SKM-1 (cell line): Measurements from ENCODE around the gene VOPP1.
"Not testable (repeated sequence)": the region's sequence is repeated elsewhere in the genome, so short reads cannot be mapped to it uniquely, and the experiment has no call there.

Experiments
- DNase-seq: peaks from one replicate; lab custom pipeline; 2025; ENCODE audit not compliant: unreplicated experiment; lab: John Stamatoyannopoulos, UW

Gene VOPP1

DNA sequence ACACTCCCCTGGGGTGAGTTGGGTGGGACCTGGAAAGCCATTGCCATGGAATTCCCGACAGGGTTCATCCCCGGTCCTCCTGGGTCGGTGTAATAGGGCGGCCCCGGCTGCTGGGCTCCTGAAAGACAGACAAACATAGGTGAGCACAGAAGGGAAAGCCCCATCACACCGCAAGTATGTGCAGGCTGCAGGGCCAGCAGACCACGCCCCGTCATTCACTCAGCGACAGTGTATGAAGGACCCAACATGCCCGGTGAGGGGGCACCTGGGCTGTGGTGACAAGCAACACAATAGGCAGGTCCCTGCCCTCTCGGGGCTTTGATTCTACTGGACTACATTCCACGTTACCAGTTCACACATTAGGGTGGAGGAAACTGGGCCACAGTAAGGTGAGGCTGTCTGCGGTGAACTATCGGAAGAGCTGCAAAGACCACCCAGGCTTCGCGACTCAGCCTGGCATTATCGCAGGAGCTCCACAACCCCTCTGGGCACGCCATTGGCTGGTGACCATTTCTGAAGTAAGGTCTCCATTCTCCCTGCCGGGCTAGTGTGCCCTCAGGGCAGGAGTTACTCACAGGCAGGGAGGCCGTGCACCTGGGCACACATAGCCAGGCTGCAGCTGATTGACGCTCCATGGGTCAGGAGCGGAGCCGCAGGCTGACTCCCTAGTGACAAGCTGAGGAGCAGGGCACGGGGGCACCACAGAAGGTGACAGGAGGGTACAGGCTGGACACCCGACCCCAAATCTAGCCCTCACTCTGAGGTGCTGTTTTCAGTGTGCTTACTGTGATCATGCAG, 99.2 kb downstream of the VOPP1 start:
- DNase-seq: no peak

DNA sequence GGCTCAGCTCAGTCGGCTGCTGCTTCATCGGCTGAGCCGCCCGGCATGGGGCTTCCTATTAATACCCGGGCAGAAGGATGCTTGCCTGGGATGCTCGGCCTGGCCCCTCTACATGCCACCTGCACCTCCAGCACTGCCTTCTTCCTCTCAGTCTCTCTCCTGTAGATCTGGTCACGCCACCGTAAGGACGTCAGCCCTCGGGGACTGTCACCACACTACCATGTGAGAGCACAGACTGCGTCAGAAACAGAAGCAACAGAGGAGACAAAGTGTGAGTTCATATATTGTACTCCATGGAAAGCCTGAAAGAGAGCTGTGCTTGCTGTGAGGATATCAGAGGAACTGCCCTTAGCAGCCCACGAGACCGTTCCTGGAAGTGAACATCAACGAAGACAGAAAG, 99.9 kb downstream of the VOPP1 start:
- not testable (repeated sequence) for DNase-seq

GRCh38 chr7:55471594-55471993, 100.7 kb downstream of the VOPP1 start:
- not testable (repeated sequence) for DNase-seq

- DNase-seq: no peak
Measured at GRCh38 chr7:55470261-55470660, 102.0 kb downstream of the VOPP1 start.

GRCh38 chr7:55469721-55470120, 102.6 kb downstream of the VOPP1 start:
- no peak for DNase-seq

GRCh38 chr7:55469271-55469681, 103.0 kb downstream of the VOPP1 start:
- no peak for DNase-seq

DNA sequence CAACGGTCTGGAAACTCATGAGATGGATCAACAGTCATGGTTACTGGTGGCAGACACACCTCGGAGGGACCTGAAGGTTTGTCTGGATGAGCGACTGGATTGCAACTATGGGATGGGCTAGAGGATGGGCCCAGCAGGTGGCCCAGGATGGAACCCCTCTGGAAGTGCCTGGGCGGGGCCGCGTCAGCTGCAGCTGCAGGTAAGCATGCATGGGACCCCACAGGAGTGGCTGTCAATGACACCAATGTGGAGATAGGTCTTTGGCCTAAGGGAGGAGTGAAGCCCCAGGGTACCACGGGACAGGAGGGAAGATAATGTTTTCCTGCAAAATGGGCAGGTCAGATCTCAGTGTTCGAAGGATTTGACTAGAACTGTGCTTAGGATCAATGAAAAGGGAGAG, 103.8 kb downstream of the VOPP1 start:
- DNase-seq: no peak

- no peak for DNase-seq
Measured at GRCh38 chr7:55467047-55467593, 105.2 kb downstream of the VOPP1 start.

GRCh38 chr7:55465691-55466090, 106.6 kb downstream of the VOPP1 start:
- DNase-seq: no peak

DNA sequence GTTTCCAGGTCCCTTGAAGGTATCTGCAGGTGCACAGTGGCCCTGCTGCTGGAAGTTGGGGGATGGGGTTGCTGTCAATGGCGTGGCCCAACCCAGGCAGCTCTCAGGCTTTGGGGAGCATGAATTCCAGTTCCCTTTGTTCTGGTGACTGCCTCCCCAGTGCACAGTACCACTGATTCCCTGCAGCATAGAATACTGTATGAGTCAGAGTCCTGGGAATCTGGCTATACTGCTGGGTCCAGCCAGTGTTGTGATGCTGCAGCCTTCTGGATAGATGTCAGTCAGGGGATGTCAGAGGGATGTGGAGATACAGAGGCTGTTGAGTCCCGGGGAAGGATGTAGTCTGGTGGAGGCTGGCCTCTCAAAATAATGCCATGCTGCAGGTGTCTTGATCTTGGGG, 107.9 kb downstream of the VOPP1 start:
- DNase-seq: no peak

- no peak for DNase-seq
Measured at GRCh38 chr7:55463686-55464262, 108.5 kb downstream of the VOPP1 start.

- no peak for DNase-seq
Measured at GRCh38 chr7:55458351-55458750, 114.0 kb downstream of the VOPP1 start.

- no peak for DNase-seq
Measured at GRCh38 chr7:55457801-55458200, 114.5 kb downstream of the VOPP1 start.

GRCh38 chr7:55452971-55453370, 119.3 kb downstream of the VOPP1 start:
- DNase-seq: no peak

DNA sequence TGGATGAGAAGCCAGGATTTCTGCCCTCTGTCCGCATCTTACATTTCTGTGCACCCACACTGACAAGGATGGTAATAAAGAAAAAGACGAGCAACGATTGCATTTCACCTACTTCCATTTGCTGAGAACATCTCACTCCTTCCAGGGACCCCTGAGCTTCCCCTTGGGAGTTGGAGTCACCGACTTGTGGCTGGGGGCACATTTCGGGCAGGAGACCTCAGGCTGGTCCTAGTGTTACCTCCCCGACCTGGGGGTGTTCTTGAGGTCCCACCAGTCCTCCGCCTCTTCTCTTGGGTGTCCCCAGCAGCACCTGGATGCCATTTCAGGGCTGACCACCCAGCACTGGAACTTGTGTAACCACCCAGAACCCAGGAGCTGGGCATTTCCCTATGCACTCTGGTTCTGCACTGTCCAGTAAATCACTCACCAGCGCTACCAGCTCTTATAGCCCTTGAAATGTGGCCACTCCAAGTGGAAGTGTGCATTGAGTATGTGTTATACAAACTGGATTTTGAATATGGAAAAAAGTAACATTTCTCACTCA, 122.2 kb downstream of the VOPP1 start:
- DNase-seq: no peak

DNA sequence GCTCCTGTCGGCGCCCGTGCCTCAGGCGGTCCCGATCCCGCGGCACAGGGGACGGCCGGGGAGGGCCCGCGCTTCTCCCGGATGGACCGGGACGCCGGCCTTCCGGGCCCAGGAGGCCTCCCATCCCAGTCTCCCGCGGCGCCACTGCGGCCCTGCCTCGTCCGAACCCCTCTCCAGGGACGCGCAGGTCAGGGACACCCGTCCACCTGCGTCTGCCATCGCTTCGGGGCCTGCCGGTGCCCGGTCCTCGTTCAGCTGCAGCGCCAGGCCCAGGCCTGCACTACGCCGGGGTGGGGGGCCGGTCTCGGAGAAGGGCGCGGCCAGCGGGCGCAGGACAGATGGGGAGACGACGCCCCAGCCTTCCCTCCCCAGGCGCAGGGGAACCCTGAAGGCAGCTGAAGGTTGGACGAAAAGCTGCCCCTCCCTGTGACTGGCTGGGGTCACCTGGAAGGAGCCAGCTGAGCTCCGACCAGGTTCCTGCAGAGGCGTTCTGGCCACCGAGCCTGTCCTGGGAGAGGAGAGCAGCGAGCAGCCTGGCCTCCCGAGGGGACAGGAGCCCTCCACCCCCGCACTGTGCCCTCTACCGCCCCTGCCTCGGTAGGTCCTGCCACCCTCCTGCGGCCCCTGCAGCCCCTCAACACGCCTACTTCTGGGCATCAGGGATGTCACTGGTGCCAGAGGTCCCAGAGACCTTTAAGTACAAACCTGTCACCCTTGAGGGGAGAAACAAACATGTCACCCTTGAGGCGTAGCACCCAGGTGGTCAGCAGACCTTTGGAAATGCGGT, 122.9 kb downstream of the VOPP1 start:
- DNase-seq: no peak

DNA sequence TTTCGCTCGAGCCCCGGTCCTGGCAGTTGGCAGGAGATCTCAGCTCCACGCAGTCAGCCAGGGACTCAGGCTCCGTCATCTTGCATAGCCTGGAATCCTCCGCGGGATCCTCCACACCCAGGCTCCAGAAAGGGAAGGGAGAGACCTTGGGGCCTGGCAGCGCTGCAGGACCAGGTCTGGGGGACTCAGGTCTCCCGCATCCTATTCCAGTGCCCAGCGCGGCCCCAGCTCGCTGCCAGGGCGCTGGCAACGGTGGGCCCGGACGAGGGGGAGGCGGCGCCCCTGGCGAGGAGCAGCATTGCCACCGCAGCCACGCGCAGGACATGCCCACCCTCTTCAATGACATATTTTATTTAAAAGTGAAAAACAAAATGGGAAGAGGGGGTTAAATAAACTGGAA, 123.8 kb downstream of the VOPP1 start:
- no peak for DNase-seq

GRCh38 chr7:55444786-55445185, 127.5 kb downstream of the VOPP1 start:
- DNase-seq: no peak

DNA sequence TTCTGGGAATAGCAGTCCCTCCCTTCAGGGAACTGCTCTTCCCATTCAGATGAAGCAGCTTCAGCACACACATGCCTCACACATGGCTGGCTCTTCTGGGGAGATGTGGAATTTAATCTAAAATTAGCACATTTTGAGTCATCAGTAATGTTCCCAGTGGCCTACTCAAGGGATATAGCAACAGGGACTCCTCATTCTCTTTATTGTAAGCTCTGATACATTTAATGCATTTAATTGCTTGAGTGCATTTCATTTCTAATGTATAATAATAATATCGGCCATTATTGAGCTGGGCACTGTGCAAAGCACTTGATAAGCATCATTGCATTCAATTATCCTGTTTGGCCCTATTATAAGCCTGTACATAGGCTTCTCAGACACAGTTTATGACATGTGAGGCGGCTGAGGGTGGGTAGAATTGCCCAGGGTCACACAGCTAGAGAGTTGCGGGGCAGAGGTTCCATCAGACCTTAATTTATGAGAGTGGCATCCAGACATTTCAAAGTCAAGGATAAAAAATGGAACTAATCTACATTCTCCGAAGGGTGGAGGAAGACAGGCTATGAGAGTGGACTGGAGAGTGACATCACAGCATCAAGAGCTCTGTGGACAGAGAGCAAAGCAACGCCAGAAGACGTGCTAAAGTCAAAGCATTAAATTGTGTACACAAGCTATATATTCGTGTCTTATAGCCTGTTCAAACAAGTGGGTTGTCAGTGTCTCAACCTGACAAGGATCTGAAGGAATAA, 130.4 kb downstream of the VOPP1 start:
- no peak for DNase-seq

GRCh38 chr7:55441002-55441401, 131.3 kb downstream of the VOPP1 start:
- no peak for DNase-seq
